HG03460 (cell line): Measurements from ENCODE around the gene GAL.

Source experiments
- ATAC-seq: cut with Tn5 transposase; IDR thresholded peaks from one replicate; pipeline ENCODE4 v1.9.1; 2021; ENCODE audit not compliant: unreplicated experiment

GAL gene

GRCh38 chr11:68658661-68659060 lies 25.7 kb upstream of the GAL start:
- no peak for ATAC-seq

- ATAC-seq: no peak
Observed at GRCh38 chr11:68659158-68659921, 25.0 kb upstream of the GAL start.

GRCh38 chr11:68660066-68660810 lies 24.1 kb upstream of the GAL start:
- ATAC-seq: no peak

DNA sequence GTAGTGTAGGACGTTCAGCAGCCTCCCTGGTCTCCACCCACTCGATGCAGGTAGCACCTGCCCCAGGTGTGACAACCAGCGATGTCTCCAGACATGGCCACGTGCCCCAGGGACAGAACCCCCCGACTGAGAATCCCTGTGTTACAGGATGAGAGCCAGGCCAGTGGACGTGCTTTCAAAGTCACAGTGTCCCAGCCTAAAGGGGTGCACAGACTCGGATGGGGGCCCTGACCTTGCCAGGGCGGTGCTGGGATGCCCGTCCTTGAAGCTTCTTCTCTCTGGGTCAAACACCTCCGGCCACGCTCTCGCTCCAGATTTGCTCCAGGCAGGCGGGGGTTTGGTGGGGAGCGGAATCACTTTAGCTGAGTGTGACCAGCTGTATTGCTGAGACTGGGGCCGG lies 23.3 kb upstream of the GAL start:
- no peak for ATAC-seq

- no peak for ATAC-seq
Observed at GRCh38 chr11:68661697-68662603, 22.4 kb upstream of the GAL start.

GRCh38 chr11:68663482-68664010 lies 20.8 kb upstream of the GAL start:
- no peak for ATAC-seq

GRCh38 chr11:68664141-68664540 lies 20.2 kb upstream of the GAL start:
- ATAC-seq: no peak

GRCh38 chr11:68664906-68665305 lies 19.4 kb upstream of the GAL start:
- ATAC-seq: no peak

DNA sequence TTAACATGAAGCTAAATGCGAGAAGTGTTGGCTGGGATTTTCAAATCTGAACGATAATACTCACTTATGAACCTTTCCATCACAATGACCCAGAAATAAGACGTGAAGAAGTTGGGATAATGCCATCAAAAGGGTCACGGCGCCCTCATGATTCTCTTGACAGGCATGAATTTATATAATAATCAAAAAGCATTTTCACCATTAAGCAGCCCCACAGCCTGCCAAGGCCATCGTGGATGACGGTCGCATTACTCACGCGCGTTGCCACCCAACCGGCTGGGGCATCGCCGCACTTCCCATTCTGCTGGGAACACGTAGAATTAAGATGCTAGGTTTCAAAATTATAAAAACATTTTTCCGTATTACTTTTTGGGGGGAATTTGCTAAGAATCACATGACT lies 18.9 kb upstream of the GAL start:
- ATAC-seq: no peak

DNA sequence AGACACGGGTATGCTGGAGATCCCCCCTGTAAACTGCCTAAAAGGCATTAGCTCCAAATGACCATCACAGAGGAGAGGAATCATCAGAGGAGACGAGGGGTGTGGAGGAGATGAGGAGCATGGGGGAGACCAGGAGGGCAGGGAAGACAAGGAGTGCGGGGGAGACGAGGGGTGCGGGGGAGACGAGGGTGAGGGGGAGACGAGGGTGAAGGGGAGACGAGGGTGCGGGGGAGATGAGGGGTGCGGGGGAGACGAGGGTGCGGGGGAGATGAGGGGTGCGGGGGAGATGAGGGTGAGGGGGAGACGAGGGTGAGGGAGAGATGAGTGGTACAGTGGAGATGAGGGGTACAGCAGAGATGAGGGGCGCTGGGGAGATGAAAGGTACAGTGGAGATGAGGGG lies 17.5 kb upstream of the GAL start:
- no peak for ATAC-seq

DNA sequence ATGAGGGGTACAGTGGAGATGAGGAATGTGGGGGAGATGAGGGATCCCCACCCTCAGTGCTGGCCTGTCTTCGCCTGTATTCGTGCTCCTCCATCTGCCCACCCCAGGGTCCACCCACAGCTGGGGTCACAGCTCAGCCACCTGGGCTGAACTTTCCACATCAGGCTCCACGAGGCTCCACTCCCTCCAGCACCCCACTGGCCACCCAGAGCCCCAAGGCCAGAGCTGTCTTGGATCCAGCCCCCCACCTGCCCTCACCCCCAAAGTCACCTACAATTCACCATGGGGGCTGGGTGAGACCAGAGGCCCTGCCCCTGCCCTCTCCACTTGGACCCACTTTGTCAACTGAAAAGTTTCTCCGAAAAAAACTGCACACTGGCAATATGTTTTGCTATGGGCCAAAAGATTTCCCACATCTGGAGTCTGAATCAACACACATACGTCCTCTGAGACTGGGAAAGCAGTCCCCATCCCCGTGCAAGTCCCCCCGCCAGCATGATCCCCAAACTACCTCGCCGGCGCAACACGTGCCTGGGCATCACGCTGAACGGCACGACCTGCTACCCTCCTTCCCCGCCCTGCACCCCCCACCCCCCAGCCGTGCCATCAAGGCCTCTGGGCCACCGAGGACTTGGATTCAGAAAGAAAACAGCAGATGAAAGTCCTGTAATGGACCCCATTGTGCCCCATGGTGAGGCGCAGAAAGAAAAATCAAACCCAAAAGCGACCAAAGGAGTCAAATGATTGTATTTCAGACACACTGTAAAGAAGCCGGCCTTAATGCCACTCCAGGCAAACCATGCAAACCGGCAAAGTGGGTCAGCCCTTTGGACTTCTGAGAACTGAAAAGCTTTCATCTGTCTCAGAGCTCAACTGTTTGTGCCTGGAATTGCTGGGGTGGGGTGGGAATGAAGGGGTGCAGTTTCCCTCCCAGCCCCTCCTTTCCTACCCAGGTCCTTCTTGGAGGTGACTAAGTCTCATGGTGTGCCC lies 16.5 kb upstream of the GAL start:
- no peak for ATAC-seq

- ATAC-seq: no peak
Observed at GRCh38 chr11:68669301-68670090, 14.8 kb upstream of the GAL start.

DNA sequence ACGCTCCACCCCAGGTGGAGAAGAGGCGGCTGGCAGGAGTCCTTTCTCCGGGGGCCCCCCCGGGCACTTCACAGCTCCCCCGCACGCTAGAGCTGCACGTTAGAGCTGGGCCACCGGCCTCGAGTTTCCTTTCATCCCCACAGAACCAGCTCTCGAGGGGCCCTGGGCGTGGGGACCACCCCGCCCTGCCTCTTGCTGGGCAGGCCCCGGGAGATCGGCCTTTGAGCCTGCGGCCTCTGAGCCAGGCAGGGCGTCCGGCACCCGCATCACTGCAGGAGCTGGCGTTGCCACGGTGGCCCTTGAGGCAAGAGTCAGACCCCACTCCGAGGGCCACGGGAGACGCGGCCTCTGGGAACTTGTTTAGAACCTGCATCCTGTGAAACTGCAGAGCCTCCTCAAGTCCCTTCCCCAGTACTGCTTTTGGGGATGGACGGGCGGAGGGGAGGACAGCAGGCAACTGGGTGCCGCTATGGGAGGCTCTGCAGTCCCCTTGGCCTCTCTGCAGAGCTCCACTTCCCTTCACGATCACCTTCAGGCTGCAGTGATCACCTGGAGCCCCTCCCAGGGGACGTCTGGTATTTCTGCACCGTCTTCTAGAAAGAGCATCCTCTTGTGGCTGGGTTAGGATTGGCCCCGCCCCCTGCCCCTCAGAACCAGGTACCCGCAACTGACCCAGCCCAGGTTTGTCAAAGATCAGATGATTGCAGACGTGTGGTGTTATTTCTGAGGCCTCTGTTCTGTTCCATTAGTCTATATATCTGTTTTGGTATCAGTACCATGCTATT lies 13.9 kb upstream of the GAL start:
- ATAC-seq: no peak

- no peak for ATAC-seq
Observed at GRCh38 chr11:68673306-68673945, 10.9 kb upstream of the GAL start.

DNA sequence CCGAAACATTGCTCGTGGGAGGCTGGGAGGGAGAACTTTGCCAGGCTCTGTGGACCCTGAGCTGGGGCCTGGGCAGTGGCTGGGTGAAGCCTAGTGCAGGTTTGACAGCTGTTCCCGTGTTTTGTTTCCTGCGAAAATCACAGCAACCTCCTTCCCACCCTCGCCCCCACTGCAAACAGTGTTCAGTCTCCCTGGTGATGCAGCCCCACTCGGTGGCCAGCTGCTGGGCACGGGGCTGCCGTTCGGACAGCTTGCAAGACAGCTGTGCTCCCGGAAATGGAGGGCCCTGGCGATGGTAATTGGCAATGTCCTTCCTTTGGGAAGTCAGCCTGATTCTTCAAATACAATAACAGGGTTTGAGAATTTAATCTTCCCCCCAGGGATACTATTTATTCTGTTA lies 10.4 kb upstream of the GAL start:
- ATAC-seq: no peak

DNA sequence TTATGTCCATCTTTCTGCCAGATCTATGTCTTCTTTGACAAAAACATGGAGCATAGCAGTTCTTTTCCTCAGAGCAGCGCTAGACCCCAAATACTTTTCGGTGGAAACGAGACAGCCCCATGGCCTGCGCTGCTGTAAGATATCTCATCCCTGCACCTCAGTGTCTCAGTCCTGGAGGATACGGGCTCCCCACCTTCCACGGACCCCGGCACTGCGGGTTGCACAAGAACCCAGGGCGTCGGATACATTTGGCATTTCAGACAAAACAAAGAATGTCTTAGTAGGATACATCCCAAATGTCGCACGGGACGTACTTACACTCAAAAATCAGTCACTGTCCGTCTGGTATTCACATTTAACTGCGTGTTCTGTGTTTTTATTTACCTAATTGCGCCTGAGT lies 9.9 kb upstream of the GAL start:
- ATAC-seq: no peak

DNA sequence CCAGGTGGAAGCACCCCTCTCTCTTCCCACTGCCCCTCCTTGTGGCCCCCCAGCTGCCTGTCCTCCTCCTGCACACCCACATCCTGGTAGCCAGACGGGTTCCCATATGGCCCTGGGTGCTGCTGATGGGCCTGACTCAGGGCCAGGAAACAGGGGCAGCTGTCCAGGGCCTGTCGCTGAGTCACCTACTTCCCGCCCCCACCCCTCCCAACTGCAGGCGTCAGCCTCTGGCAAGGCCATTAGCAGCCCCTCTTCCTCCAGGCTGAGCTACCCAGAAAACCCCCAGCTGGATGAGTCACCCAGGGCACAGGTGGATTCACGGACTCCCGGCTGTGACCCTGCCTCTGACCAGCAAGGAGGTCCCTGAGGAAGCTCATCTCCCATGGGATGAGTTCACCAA lies 6.9 kb upstream of the GAL start:
- no peak for ATAC-seq

- ATAC-seq: no peak
Observed at GRCh38 chr11:68678031-68678441, 6.3 kb upstream of the GAL start.
